Activated CD4-positive, alpha-beta T cell treated with anti-CD3 and anti-CD28 coated beads, Interleukin-2, amount 50 U/mL, for 24 hours (primary cell): ENCODE measurements around the gene CD80.

Experiments
- DNase-seq, 2 donors: peaks; one replicate each; pipeline ENCODE4 v3.0.0-alpha.2; 2020; ENCODE audit warnings: low read depth in 1 of 2, low spot score in 1 of 2

Gene CD80

GRCh38 chr3:119548341-119548740 lies 11.1 kb downstream of the CD80 start:
- DNase-seq, result no peak

GRCh38 chr3:119547227-119547626 lies 12.2 kb downstream of the CD80 start:
- no peak for DNase-seq

GRCh38 chr3:119543147-119543546 lies 16.3 kb downstream of the CD80 start:
- DNase-seq, result no peak

- no peak for DNase-seq
These were observed 17.1 kb downstream of the CD80 start for GRCh38 chr3:119542168-119542767.

- no peak for DNase-seq
These were observed 17.9 kb downstream of the CD80 start for GRCh38 chr3:119541547-119541946.

- no peak for DNase-seq
These were observed 20.6 kb downstream of the CD80 start for GRCh38 chr3:119538772-119539171.

GRCh38 chr3:119536757-119537156 lies 22.7 kb downstream of the CD80 start:
- DNase-seq, result no peak

GRCh38 chr3:119534296-119534695 lies 25.1 kb downstream of the CD80 start:
- DNase-seq, result no peak

GRCh38 chr3:119531151-119531550 lies 28.3 kb downstream of the CD80 start:
- no peak for DNase-seq

GRCh38 chr3:119530456-119530855 lies 29.0 kb downstream of the CD80 start:
- no peak for DNase-seq

GRCh38 chr3:119529883-119530282 lies 29.5 kb downstream of the CD80 start:
- DNase-seq, result no peak

- DNase-seq, result no peak
These were observed 31.7 kb downstream of the CD80 start for GRCh38 chr3:119527714-119528113.

GRCh38 chr3:119524931-119525662 lies 34.3 kb downstream of the CD80 start:
- DNase-seq, result no peak

- no peak for DNase-seq
These were observed 41.4 kb downstream of the CD80 start for GRCh38 chr3:119518026-119518425.

- DNase-seq, result no peak
These were observed 42.3 kb downstream of the CD80 start for GRCh38 chr3:119517112-119517511.

- no peak for DNase-seq
These were observed 44.8 kb downstream of the CD80 start for GRCh38 chr3:119514637-119515036.

GRCh38 chr3:119510690-119511089 lies 48.7 kb downstream of the CD80 start:
- no peak for DNase-seq

- peak in 1 of 2 donors; percentile 20 for DNase-seq
These were observed 51.1 kb downstream of the CD80 start for GRCh38 chr3:119508172-119508845.

- no peak for DNase-seq
These were observed 52.0 kb downstream of the CD80 start for GRCh38 chr3:119507404-119507803.

- no peak for DNase-seq
These were observed 52.8 kb downstream of the CD80 start for GRCh38 chr3:119506631-119507030.

- DNase-seq, result no peak
These were observed 58.5 kb downstream of the CD80 start for GRCh38 chr3:119500901-119501300.

GRCh38 chr3:119500265-119500664 lies 59.1 kb downstream of the CD80 start:
- DNase-seq, result no peak
